ENCODE measurements around the gene LTO1. TPM values are rescaled to one million over a fixed set of nuclear protein-coding genes. Genes with fewer than 3 reads are reported as not detected.

LTO1 gene
- total and polyA plus RNA-seq, 2 of the 13 experiments (the other 11 are each of a cell fraction or from before 2014, with no cell fraction given) = 11.8 to 15.0 TPM

- TF ChIP-seq, protein P1, sequence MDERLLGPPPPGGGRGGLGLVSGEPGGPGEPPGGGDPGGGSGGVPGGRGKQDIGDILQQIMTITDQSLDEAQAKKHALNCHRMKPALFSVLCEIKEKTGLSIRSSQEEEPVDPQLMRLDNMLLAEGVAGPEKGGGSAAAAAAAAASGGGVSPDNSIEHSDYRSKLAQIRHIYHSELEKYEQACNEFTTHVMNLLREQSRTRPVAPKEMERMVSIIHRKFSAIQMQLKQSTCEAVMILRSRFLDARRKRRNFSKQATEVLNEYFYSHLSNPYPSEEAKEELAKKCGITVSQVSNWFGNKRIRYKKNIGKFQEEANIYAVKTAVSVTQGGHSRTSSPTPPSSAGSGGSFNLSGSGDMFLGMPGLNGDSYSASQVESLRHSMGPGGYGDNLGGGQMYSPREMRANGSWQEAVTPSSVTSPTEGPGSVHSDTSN (CRISPR knock-in tag; IDR thresholded peaks at IDR 0.05) = no peak
- TF ChIP-seq ZFP36L1 (CRISPR knock-in tag; IDR thresholded peaks at IDR 0.05) (peak; percentile 69; the same call in 1 of the 2 replicates), FOSL1 (CRISPR knock-in tag; IDR thresholded peaks at IDR 0.05; ENCODE audit: borderline replicate concordance) (peak; percentile 86), JDP2 (CRISPR knock-in tag; IDR thresholded peaks at IDR 0.05; ENCODE audit: borderline replicate concordance) (no peak), ZNF276 (CRISPR knock-in tag; IDR thresholded peaks at IDR 0.05; ENCODE audit: low read depth) (0 out of 2 replicates have a peak, but pooled peaks have one; percentile 47), HINFP (CRISPR knock-in tag; IDR thresholded peaks at IDR 0.05; ENCODE audit: low read depth) (0 out of 2 replicates have a peak, but pooled peaks have one; percentile 55), ZNF24 (IDR thresholded peaks at IDR 0.05) (no peak), EP300 (IDR thresholded peaks at IDR 0.05; ENCODE audit: low read depth in 2 of 2, low read length in 2 of 2) (peak; percentile 71 to 88; a peak in 3 of 4 replicates), EP300 (CRISPR knock-in tag; IDR thresholded peaks at IDR 0.05; ENCODE audit: borderline replicate concordance) (peak; percentile 76), ZNF17 (CRISPR knock-in tag; IDR thresholded peaks at IDR 0.05) (no peak), THAP11 (CRISPR knock-in tag; IDR thresholded peaks at IDR 0.05) (peak; percentile 62; the same call in 1 of the 2 replicates), ZBTB43 (CRISPR knock-in tag; conservative IDR thresholded peaks at IDR 0.05) (0 out of 2 replicates have a peak, but pooled peaks have one; percentile 58), ATF3 (CRISPR knock-in tag; IDR thresholded peaks at IDR 0.05) (peak; percentile 75; the same call in 1 of the 2 replicates), ATF7-NPFF (CRISPR knock-in tag; IDR thresholded peaks at IDR 0.05; ENCODE audit: low read depth) (0 out of 2 replicates have a peak, but pooled peaks have one; percentile 56), ZNF337 (CRISPR knock-in tag; IDR thresholded peaks at IDR 0.05; ENCODE audit: borderline replicate concordance, low read depth) (peak; percentile 88; the same call in 1 of the 2 replicates), TAF1 (CRISPR knock-in tag; IDR thresholded peaks at IDR 0.05) (peak; percentile 19; the same call in 1 of the 2 replicates), SMAD3 (CRISPR knock-in tag; IDR thresholded peaks at IDR 0.05) (peak; percentile 86; the same call in 1 of the 2 replicates), ZNF614 (CRISPR knock-in tag; IDR thresholded peaks at IDR 0.05; ENCODE audit: borderline replicate concordance) (peak; percentile 71; the same call in 1 of the 2 replicates), POLR2AphosphoS5 (IDR thresholded peaks at IDR 0.05; ENCODE audit: low read depth, low read length) (peak; percentile 53), ARID2 (CRISPR knock-in tag; IDR thresholded peaks at IDR 0.05; ENCODE audit: borderline replicate concordance) (peak; percentile 95), MIER2 (CRISPR knock-in tag; IDR thresholded peaks at IDR 0.05) (peak; percentile 41; the same call in 1 of the 2 replicates), TAF15 (IDR thresholded peaks at IDR 0.05; ENCODE audit: low read depth, low read length, poor library complexity, severe bottlenecking) (no peak), MED13 (CRISPR knock-in tag; IDR thresholded peaks at IDR 0.05) (no peak; the same call in 1 of the 2 replicates)
Measured at GRCh38 chr11:69654660-69655478, 20.3 kb downstream of the LTO1 start (continued).

All from HepG2 (cell line).